ENCODE results near the gene ANKS1A.
A peak's percentile ranks its signal among the peaks of the same experiment; 100 is the strongest.
"Not testable (repeated sequence)": the region's sequence is repeated elsewhere in the genome, so short reads cannot be mapped to it uniquely, and the experiment has no call there.

ANKS1A gene

GRCh38 chr6:34964564-34964963 lies 75.5 kb downstream of the ANKS1A start:
- no peak for DNase-seq

DNA sequence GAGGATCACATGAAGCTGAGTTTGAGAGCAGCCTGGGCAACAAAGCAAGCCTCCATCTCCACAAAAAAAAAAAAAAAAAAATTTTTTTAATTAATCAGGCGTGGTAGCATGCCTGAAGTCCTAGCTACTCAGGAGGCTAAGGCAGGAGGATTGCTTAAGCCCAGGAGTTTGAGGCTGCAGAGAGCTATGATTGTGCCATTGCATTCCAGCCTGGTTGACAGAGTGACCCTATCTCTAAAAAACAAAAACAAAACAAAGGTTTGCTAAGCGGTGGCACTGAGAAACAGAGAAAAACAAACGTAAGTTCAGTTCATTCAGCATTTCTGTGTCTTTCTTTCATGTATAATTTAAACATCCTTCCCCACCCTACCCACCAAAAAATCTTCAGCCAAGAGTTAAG lies 78.4 kb downstream of the ANKS1A start:
- DNase-seq, result no peak

DNA sequence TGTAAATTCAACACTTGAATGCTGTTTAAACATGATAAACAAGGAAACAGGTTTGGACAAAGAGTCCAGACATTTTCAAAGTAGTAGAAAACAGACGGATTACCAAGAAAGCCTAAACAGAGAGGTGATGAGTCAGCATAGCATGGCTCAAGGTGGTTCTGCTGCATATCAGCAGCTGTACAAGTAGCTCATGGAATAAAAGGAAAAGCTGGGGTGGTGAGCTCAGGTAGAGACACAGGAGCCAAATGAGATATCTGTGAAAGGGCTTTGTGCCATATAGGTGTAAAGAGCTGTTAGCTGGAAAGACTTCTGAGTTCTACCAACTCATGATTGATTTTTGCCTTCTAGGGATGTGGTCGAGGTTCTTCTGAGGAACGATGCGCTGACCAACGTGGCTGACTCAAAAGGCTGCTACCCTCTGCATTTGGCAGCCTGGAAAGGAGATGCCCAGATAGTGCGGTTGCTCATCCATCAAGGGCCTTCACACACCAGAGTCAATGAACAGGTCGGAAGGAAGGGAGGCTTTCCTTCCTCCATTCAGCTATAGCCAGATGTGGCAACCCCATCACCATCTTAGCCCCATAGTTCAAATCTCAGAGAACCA lies 80.7 kb downstream of the ANKS1A start:
- no peak for DNase-seq

DNA sequence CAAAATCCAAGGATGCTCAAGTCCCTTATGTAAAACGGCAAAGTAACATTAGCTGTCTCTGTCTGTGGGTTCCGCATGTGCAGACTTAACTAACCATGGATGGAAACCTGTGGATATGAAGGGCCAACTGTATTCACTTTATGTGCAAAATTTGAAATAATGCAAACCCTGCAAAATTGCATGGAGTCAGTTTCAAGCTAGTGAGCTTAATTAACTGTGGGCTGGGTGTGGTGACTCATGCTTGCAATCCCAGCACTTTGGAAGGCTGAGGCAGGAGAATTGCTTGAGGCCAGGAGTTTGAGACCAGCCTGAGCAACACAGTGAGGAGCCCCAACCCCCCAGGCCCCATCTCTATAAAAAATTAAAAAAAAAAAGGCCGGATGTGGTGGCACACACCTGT lies 81.4 kb downstream of the ANKS1A start:
- DNase-seq, result no peak

GRCh38 chr6:34970957-34971356 lies 81.9 kb downstream of the ANKS1A start:
- no peak for DNase-seq

GRCh38 chr6:34973547-34974248 lies 84.6 kb downstream of the ANKS1A start:
- no peak for DNase-seq

DNA sequence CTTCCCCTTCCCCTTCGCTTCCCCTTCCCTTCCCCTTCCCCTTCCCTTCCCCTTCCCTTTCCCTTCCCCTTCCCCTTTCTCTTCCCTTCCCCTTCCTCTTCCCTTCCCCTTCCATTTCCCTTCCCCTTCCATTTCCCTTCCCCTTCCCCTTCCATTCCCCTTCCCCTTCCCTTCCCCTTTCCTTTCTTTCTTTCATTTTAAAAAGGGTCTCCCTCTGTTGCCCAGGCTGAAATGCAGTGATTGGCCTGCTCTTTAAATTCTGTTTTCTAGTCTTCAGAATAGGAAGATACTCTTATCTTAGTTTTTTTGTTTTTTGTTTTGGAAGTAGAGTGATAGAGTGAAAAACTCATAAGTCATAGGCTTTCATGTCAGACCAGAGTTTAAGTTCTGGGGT lies 85.2 kb downstream of the ANKS1A start:
- DNase-seq, result no peak

DNA sequence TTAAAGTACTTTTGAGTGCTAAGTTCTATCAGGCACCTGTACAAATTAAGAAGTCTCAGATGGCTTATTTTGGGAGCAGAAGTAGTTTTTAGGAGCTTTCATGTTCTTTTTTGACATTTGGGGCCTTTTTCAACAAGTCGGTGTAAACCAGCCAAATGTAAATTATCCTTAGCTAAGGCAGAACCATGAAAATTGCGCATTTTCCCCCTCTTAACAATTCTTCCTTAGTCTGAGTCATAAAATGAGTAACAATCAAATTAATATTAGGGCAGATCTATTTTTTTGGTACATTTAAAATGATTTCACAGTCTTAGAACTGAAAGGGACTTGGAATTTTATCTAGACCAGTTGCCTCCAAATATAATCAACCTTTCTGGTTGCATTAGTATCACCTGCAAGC lies 87.2 kb downstream of the ANKS1A start:
- DNase-seq, result no peak

DNA sequence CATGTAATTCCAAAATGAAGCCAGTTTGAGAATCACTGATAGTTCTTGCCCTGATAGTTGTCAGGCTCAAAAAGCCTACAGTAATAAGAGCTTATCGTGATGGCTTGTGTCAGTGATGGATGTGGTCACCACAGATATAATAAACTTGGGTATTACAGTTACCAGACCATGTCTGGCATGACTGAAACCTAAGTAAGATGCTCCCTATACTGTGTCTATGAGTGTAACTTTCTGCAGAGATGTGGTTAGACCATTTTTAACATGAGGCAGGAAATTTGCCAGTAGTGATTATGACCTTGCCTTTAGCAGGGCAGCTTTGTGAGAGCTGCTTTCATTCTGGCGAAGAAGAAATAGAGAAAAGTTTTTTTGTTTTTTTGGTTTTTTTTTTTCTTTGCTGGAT lies 90.2 kb downstream of the ANKS1A start:
- no peak for DNase-seq

- DNase-seq, result no peak
Measured at GRCh38 chr6:34979994-34980393, 90.9 kb downstream of the ANKS1A start.

- no peak for DNase-seq
Measured at GRCh38 chr6:34981366-34981765, 92.3 kb downstream of the ANKS1A start.

DNA sequence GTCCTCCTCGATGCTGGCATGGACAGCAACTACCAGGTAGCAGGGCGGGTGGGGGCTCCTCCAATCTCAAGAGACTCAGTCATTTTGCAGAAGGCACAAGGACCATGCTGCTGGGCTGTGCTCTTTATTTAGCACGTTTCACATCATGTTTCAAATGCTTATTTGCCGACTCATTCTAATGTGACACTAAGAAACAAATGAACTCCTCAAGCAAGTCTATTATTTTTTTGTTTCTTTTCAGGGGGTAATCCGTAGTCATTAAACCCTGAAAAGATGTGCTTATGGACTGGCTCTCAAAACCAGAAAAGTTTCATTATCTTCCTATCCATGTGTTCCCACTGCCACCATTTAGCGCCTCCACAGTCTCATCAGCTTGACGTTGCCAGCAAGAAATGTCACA lies 92.9 kb downstream of the ANKS1A start:
- DNase-seq, result no peak

GRCh38 chr6:34982424-34982852 lies 93.4 kb downstream of the ANKS1A start:
- DNase-seq, result no peak

- no peak for DNase-seq
Measured at GRCh38 chr6:34984416-34984815, 95.4 kb downstream of the ANKS1A start.

DNA sequence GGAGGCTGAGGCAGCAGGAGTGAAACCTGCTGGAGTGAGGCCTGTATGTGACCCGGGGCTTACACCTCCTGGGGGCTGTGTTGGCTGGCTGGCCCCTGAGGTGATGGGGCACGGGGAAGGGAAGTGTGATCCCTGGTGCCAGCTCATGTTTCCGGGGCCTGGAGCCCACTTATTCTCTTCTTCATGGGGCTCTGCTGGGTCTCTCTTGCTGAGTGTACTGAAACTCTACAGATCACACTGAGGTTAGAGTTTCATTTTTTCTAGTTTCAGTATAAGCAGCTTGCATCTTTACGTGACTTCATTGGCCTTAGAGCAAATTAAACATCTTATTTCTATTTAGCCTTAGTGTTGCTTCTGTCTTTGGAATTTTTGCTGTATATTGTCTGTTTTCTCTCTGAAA lies 96.2 kb downstream of the ANKS1A start:
- DNase-seq, result no peak

DNA sequence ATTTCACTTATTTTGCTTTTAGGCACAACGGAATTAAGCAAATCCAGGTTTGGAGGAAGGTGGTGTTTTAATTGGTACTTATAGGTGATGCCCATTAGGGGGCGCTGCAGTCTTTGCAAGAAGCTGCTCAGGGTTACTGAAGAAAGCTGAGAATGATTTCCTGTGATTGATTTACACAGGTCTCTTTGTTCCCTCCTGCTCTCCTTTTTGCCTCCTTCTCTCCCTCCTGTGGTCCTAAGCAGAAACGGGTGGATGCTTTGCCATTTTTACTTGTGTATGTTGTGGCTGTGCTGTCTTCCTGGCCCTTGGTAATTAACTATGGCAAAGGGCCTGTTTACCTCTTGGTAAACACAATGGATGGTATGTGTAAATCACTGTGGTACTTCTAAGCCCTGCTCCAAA lies 97.8 kb downstream of the ANKS1A start:
- DNase-seq, result peak; percentile 34

- no peak for DNase-seq
Measured at GRCh38 chr6:34987506-34987905, 98.5 kb downstream of the ANKS1A start.

DNA sequence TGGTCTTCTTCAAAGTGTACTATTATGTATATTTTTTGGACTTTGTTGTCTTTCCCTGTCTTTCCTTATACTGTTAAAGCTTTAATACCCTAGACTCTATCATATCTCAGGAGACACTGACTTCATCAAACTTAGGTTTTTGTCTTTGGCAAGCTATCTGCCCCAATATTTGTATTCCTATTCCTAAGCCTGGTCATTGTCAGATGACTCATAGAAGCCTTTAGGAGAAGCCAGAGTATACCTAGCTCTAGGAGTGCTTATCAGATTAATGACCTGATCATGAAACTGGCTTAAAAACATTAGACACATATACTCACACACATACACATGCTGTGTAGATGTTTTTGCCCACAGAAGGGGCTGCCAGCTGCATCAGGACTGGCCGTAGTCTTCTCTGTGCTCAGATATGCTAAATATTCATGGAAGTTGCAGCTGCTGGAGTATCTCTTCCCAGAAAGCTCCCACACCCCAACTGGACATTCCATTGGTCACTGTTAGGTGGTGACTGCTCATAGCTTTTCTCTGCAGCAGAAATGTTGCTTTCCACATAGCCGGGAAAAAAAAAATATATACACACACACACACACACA lies 102.0 kb downstream of the ANKS1A start:
- no peak for DNase-seq

- DNase-seq, result no peak
Measured at GRCh38 chr6:34992376-34992775, 103.3 kb downstream of the ANKS1A start.

- no peak for DNase-seq
Measured at GRCh38 chr6:34993213-34993612, 104.2 kb downstream of the ANKS1A start.

DNA sequence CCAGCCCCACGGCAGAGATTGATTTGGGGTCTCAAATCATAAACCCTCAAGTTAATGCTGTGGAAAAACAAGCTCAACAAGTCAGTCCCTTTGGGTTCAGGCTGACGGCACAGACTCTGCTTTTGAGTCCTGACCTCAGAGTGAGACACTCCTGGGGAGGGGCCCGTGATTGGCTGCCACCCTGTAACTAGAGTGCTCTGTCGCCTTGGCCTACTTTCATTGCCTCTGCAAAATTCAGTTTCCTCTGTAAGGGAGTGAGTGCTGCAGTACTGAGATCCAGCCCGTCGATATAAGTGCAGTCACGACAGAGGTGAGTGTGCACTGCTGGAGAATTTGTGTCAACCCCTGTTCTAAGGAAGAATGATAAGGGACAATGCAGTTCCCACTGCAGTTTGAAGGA lies 105.6 kb downstream of the ANKS1A start:
- DNase-seq, result no peak

- DNase-seq, result not testable (repeated sequence)
Measured at GRCh38 chr6:34998417-34998816, 109.4 kb downstream of the ANKS1A start.

DNA sequence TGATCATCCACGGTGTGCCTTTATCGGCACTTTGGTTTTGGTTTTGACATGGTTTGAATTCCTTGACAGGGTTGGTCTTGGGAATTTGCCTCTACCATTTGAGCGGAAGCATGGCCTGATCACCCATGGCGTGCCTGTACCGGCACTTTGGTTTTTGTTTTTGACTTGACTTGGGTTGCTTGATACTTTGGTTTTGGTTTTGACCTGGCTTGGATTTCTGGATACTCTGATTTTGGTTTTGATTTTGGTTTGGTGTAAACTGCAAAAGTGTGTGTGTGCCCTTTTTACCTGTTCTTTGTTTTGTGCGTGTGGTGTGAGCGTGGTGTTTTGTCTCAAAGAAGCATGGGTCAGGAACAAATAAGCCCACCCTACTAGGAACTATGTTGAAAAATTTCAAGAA lies 110.1 kb downstream of the ANKS1A start:
- DNase-seq, result not testable (repeated sequence)

- not testable (repeated sequence) for DNase-seq
Measured at GRCh38 chr6:34999962-35000361, 110.9 kb downstream of the ANKS1A start.

All from effector CD8-positive, alpha-beta T cell (primary cell).